Uterus (tissue), 4 donors: Measurements from ENCODE around the gene KIRREL3. TPM values are rescaled to one million over a fixed set of nuclear protein-coding genes. Genes with fewer than 3 reads are reported as not detected.

Experiments used
- DNase-seq, 2 donors: peaks; one replicate each; pipeline ENCODE4 v3.0.0-alpha.2; 2019 to 2020
- H3K27ac ChIP-seq, 2 donors: fragments of 200-600 bp; sonication (generic); 1 replicate in 1 of 2; 2 replicates in 1 of 2; pipeline ENCODE4 v1.5.1; 2016 to 2018
- H3K27me3 ChIP-seq, 2 donors: fragments of 200-600 bp; sonication (generic); one replicate each; pipeline ENCODE4 v1.5.1; 2018 to 2019; ENCODE audit warnings: control low read depth in 1 of 2
- H3K36me3 ChIP-seq, 2 donors: fragments of 200-600 bp; sonication (generic); one replicate each; pipeline ENCODE4 v1.5.1; 2019; ENCODE audit warnings: control low read depth in 1 of 2
- H3K4me1 ChIP-seq, 2 donors: fragments of 200-600 bp; sonication (generic); one replicate each; pipeline ENCODE4 v1.5.1; 2018 to 2019; ENCODE audit warnings: control low read depth in 1 of 2
- H3K4me3 ChIP-seq, 2 donors: fragments of 200-600 bp; sonication (generic); 1 replicate in 1 of 2; 2 replicates in 1 of 2; pipeline ENCODE4 v1.5.1; 2018 to 2019; ENCODE audit warnings: mild to moderate bottlenecking in 1 of 2
- H3K9me3 ChIP-seq, 2 donors: fragments of 200-600 bp; sonication (generic); one replicate each; pipeline ENCODE4 v1.5.1; 2019; ENCODE audit warnings: control low read depth in 1 of 2
- POLR2A ChIP-seq, 2 donors: fragments of 450-650 bp; IDR thresholded peaks; one replicate each; pipeline ENCODE4 v1.6.1; 2016; ENCODE audit warnings: antibody characterized with exemption in 2 of 2, mild to moderate bottlenecking in 1 of 2, moderate library complexity in 1 of 2
- intact Hi-C: fragments of 100-400 bp; cut with DNase I; formaldehyde crosslinking; loops from one replicate; pipeline ENCODE4 v1.15.1; 2023; ENCODE audit warnings: low total_unique reads
- total RNA-seq, 4 donors: library from RNA; depleted of rRNA in 3 of 4; stranded (reverse); fragments of >200 nt in 3 of 4; gene quantifications; one replicate each; pipeline versions ENCODE4 v1.1.0 to v1.2.4, GENCODE V29; 2014 to 2023
- TF ChIP-seq, protein P1 (sequence below), 4 experiments: fragments of 200-600 bp in 2 of 4; fragments of 450-650 bp in 2 of 4; sonication (generic) in 2 of 4; IDR thresholded peaks; one replicate each; pipeline ENCODE4 v1.5.1; 2016 to 2019; ENCODE audit warnings: antibody characterized with exemption in 4 of 4, mild to moderate bottlenecking in 2 of 4, moderate library complexity in 1 of 4
- donor health status: DM: yes; HTN: yes; CAD: no.

KIRREL3 gene
- total RNA-seq, 4 donors from 2014 or later, result 10.0 TPM; not detected in 3

DNA sequence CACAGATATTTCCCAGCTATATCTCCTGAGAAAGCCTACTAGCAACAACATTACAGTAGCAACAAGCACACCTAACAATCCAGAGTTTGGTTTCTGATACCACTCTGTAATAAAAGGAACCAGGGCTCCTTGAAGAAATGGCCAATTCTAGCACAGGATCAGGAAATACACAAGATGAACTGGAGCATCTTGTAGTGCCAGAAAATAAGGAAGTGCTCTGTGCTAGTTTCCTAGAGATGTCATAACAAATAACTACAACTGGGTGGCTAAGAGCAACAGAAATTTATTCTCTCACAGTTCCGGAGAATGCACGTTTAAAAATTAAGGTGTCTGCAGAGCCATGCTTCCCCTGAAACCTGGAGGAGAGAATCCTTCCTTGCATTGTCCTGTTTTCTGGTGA, 217.8 kb downstream of the KIRREL3 start:
- no peak for DNase-seq
- intact Hi-C loops, result no loop called here
- no peaks in the 10 kb centered on the region for H3K9me3 ChIP-seq
- H3K27me3 ChIP-seq, result no peaks in the 10 kb centered on the region
- TF ChIP-seq, protein P1, sequence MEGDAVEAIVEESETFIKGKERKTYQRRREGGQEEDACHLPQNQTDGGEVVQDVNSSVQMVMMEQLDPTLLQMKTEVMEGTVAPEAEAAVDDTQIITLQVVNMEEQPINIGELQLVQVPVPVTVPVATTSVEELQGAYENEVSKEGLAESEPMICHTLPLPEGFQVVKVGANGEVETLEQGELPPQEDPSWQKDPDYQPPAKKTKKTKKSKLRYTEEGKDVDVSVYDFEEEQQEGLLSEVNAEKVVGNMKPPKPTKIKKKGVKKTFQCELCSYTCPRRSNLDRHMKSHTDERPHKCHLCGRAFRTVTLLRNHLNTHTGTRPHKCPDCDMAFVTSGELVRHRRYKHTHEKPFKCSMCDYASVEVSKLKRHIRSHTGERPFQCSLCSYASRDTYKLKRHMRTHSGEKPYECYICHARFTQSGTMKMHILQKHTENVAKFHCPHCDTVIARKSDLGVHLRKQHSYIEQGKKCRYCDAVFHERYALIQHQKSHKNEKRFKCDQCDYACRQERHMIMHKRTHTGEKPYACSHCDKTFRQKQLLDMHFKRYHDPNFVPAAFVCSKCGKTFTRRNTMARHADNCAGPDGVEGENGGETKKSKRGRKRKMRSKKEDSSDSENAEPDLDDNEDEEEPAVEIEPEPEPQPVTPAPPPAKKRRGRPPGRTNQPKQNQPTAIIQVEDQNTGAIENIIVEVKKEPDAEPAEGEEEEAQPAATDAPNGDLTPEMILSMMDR (IDR thresholded peaks at IDR 0.05), result no peak
- no peak for TF ChIP-seq POLR2A (IDR thresholded peaks at IDR 0.05)
- no peaks in the 10 kb centered on the region for H3K4me1 ChIP-seq
- no peaks in the 10 kb centered on the region for H3K36me3 ChIP-seq
- H3K27ac ChIP-seq, result no peak overlapping the region
- H3K4me3 ChIP-seq, result no peak overlapping the region

DNA sequence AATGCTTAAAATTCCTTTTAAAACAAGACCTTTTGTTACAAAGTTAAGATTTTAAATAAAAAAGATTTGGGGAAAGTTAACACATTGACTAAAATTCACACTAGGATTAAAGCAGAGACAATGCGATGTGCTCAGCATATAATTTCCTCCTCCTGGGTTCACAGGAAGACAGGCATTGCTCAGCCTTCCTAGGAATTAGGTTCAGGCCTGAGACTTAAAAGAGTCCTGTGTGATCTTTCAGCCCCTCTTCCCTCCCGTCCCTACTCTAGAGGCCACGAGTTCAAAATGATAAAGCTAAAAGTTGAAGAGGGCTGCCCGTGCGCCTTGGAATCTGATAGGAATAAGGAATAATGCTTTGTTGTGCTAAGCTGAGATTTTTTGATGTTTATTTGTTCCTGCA, 218.6 kb downstream of the KIRREL3 start:
- Histone ChIP-seq H3K36me3 (no peaks in the 10 kb centered on the region), H3K4me3 (no peak overlapping the region), H3K27ac (no peak overlapping the region), H3K9me3 (no peaks in the 10 kb centered on the region), H3K27me3 (no peaks in the 10 kb centered on the region), H3K4me1 (no peaks in the 10 kb centered on the region)
- no peak for TF ChIP-seq POLR2A (IDR thresholded peaks at IDR 0.05)
- TF ChIP-seq, protein P1 (IDR thresholded peaks at IDR 0.05), result no peak
- intact Hi-C loops, result no loop called here
- no peak for DNase-seq

DNA sequence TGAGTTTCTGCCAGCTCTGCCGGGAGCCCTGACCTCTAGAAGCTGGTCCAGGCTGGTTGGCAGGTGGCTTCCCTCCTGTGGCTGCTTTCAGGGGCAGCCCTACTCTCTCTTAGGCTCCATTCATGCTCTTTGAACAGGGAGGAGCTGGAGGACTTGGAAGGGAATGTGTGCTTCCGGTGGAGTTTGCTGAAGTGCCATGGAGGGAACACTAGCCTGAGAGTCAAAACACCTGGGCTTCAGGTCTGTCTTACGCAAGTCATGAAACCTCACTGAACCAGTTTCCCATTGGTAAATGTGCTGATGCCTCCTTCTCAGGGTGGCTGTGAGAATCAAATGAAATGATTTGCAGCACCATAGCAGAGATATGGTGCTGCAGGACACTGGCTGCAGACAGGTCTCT, 224.5 kb downstream of the KIRREL3 start:
- intact Hi-C loops, result no loop called here
- TF ChIP-seq, protein P1 (IDR thresholded peaks at IDR 0.05), result no peak
- TF ChIP-seq POLR2A (IDR thresholded peaks at IDR 0.05), result no peak
- no peaks in the 10 kb centered on the region for H3K9me3 ChIP-seq
- H3K27ac ChIP-seq, result no peak overlapping the region
- no peaks in the 10 kb centered on the region for H3K27me3 ChIP-seq
- no peak overlapping the region for H3K4me3 ChIP-seq
- no peaks in the 10 kb centered on the region for H3K36me3 ChIP-seq
- H3K4me1 ChIP-seq, result no peaks in the 10 kb centered on the region
- DNase-seq, result no peak

DNA sequence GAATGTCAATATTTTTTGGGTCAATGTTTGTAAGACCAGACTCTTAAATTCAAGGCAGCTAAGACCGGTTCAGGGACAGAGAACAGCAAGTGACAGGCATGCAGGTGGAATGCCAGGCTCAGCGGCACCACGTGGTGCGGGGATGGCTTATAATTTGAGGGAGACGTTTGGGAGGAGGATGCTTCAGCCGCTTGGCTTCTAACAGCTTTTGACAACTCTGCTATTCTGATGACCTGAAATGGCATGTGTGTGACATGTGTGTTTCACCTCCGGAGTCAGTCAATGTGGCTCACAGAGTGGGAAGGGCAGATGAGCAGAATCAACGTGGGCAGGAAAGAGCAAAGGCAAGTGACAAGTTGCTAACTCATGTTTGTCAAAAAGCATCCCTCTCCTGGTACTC, 228.3 kb downstream of the KIRREL3 start:
- Histone ChIP-seq H3K9me3 (no peaks in the 10 kb centered on the region), H3K4me3 (no peak overlapping the region), H3K4me1 (no peaks in the 10 kb centered on the region), H3K36me3 (no peaks in the 10 kb centered on the region), H3K27ac (no peak overlapping the region), H3K27me3 (no peaks in the 10 kb centered on the region)
- intact Hi-C loops, result no loop called here
- TF ChIP-seq POLR2A (IDR thresholded peaks at IDR 0.05), result no peak
- TF ChIP-seq, protein P1 (IDR thresholded peaks at IDR 0.05), result no peak
- DNase-seq, result no peak

DNA sequence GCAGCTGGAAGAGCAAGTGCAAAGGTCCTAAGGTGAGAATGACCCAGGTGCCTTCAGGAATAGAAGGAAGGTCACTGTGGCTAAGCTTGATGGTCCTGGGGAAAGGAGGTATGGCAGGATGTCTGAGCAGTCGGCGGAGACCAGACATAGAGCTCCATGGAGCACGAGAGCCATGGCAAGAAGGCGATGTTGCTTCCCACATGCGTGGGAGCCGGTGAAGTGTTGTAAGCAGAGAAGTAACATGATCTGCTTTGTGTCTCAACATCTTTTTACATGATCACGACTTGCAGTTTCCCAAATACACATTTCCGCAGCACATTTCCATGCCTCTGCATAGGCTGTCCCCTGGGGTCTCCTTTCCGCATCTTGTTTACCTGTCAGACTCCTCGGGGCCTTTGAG, 231.9 kb downstream of the KIRREL3 start:
- H3K4me1 ChIP-seq, result no peaks in the 10 kb centered on the region
- no peaks in the 10 kb centered on the region for H3K9me3 ChIP-seq
- TF ChIP-seq POLR2A (IDR thresholded peaks at IDR 0.05), result no peak
- TF ChIP-seq, protein P1 (IDR thresholded peaks at IDR 0.05), result no peak
- no peaks in the 10 kb centered on the region for H3K36me3 ChIP-seq
- H3K27ac ChIP-seq, result no peak overlapping the region
- H3K27me3 ChIP-seq, result no peaks in the 10 kb centered on the region
- H3K4me3 ChIP-seq, result no peak overlapping the region
- no peak for DNase-seq
- intact Hi-C loops, result no loop called here
